GM13976 (cell line): ENCODE measurements around the gene KHDRBS1.

Experiments
- DNase-seq: peaks from one replicate; pipeline ENCODE4 v3.0.0; 2012; ENCODE audit warnings: low spot score
- in situ Hi-C: fragments of 300-500 bp; cut with MboI; formaldehyde crosslinking; loops from one replicate; pipeline ENCODE4 v1.12.0; 2022; ENCODE audit warnings: low sequenced_read_pairs, mixed read lengths, inconsistent platforms; ENCODE audit not compliant: unreplicated experiment
- TF ChIP-seq, protein P1 (sequence below): IDR thresholded peaks from 2 replicates; pipeline ENCODE4 v1.5.1; 2012; ENCODE audit warnings: borderline replicate concordance, mild to moderate bottlenecking; ENCODE audit not compliant: insufficient read depth; ENCODE audit errors: extremely low read depth, missing control alignments, control extremely low read depth

Gene KHDRBS1

DNA sequence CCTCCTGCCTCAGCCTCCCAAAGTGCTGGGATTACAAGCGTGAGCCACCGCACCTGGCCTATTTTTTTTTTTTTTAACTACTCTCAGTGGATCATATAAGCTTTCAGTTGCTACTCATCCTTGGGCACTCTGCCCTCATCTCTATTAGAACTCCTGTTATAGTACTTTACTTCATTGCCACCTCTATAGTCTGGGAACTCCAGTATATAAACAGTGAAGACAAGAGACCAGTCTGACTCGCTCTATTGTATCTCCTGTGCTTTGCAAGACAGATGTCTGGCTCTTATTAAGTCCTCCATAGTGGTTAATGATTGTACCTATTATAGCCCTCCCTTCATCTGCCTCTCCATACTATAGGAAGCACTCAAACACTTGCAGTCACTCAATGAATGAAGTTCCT is 15.1 kb downstream of the KHDRBS1 start:
- DNase-seq, result no peak
- in situ Hi-C loops, result no loop called here
- TF ChIP-seq, protein P1, sequence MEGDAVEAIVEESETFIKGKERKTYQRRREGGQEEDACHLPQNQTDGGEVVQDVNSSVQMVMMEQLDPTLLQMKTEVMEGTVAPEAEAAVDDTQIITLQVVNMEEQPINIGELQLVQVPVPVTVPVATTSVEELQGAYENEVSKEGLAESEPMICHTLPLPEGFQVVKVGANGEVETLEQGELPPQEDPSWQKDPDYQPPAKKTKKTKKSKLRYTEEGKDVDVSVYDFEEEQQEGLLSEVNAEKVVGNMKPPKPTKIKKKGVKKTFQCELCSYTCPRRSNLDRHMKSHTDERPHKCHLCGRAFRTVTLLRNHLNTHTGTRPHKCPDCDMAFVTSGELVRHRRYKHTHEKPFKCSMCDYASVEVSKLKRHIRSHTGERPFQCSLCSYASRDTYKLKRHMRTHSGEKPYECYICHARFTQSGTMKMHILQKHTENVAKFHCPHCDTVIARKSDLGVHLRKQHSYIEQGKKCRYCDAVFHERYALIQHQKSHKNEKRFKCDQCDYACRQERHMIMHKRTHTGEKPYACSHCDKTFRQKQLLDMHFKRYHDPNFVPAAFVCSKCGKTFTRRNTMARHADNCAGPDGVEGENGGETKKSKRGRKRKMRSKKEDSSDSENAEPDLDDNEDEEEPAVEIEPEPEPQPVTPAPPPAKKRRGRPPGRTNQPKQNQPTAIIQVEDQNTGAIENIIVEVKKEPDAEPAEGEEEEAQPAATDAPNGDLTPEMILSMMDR, result no peak

DNA sequence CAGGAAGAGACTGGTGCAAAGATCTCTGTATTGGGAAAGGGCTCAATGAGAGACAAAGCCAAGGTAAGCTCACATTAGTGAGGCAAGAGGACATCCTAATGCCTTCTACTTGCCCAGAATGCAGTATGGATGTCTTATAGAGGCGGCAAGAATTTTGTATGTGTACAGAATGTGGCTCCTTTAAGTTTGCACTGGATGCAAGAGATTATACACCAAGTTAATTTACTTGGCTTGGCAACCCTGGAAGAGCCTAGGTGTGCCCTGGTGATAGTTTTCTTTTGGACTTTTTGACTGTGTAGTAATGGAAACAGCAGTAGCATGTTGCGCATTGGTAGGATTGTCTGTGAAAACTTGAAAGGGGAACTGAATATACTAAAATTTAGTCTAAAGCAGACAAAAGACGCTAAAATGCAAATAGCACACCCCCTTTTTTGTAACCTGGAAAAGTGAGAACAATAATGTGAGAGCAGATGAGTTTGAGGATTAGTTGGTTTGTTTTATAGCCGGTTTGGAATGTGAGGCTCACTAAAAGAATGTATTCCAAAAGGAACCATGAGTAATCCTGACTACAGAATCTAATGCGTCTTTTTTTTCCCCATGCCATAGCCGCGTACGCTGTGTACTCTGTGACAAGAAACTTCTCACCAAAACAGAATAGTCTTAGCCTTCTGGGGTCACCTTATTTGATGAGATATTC is 18.1 kb downstream of the KHDRBS1 start:
- in situ Hi-C loops, result no loop called here
- TF ChIP-seq, protein P1, result no peak
- DNase-seq, result no peak

DNA sequence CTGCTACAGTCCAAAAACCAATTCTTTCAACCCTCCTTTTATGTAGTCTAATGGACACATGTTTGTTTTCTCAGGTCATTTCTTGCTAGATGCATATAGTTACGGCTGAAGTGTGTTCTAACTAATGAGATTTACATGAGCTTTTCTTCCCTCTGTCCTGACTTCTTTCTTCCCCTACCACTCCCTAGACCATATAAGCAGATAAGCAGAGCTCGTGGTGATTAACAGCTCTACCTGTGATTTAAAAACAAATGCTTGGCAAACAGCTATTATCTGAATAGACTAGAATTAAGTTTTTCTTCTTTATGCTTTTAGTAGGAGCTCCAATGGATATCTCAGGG is 18.6 kb downstream of the KHDRBS1 start:
- in situ Hi-C loops, result no loop called here
- TF ChIP-seq, protein P1, result no peak
- DNase-seq, result no peak

DNA sequence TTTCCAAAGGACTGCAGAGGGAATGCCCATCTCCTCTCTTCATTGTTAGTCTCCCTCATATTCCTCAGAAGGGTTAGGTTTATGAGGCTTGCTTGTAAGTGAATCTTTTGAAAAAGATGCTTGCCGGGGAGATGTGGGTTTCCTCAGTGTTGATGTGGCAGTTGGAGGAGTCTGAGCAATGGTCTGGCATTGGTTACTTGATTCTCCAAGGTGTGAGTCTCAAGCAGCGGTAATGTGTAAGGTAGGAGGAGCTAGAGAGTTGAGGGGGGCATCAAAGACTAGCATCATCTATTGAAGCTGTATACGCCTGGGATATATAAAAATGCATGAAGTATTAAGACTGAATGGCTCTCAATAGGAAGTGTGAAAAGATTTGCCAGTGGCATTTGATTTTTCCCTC is 21.5 kb downstream of the KHDRBS1 start:
- in situ Hi-C loops, result no loop called here
- no peak for DNase-seq
- TF ChIP-seq, protein P1, result no peak

DNA sequence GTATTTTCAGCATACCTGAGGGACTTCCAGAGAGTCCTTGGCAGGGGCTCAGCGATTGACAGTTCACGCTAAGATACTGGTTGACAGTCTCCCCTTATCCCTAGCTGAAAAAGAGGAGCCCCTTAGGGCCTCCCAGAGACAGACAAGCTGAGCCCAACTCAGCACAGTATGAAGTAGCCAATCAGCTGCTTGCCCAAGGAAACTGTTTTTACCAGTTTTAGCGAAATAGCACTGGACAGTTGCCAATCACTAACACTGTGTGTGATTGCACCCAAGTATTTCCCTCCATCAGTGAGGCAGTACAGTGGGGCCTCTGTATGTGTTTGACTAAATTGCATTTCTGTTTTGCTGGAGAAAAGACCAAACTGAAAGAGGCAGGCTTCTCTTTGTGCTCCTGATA is 27.0 kb downstream of the KHDRBS1 start:
- no peak for DNase-seq
- in situ Hi-C loops, result no loop called here
- TF ChIP-seq, protein P1, result no peak

DNA sequence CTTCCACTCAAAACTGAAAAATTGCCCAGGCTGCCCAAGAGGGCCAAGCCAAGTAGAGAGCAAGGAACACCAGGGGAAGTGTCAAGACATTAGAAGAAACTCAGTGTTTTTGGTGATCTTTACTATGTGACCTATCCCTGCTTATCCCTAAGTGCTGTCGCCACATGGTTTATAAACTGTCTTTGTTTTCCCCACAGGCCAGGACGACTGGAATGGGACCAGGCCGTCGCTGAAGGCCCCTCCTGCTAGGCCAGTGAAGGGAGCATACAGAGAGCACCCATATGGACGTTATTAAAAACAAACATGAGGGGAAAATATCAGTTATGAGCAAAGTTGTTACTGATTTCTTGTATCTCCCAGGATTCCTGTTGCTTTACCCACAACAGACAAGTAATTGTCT is 28.7 kb downstream of the KHDRBS1 start:
- TF ChIP-seq, protein P1, result no peak
- in situ Hi-C loops, result no loop called here
- no peak for DNase-seq

DNA sequence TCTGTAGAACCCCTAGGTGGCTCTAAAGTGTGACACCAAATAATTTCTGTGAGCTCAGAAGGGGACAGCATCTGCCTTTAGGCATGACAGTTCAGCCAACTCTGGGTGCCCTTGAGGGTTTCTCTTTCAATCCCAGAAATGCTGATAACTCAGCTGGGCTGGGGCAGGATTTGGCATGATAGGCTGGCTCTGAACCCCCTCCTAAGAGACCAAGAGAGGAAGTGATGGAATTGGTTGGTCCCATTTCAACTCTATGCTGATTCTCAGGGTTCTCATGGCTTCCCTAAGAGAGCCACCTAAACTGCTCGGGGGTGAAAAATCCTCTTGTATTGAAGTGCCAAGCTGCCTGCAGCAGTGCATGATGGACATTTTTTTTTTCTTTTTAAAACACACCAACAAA is 30.6 kb downstream of the KHDRBS1 start:
- DNase-seq, result no peak
- TF ChIP-seq, protein P1, result no peak
- in situ Hi-C loops, result no loop called here
